ENCODE results near the gene SELENON. TPM values are rescaled to one million over a fixed set of nuclear protein-coding genes. Genes with fewer than 3 reads are reported as not detected.
A peak's percentile ranks its signal among the peaks of the same experiment; 100 is the strongest.

SELENON gene
- total and polyA plus RNA-seq, 7 experiments from 2014 or later = 2.6 to 27.7 (median 25.2) TPM

DNA sequence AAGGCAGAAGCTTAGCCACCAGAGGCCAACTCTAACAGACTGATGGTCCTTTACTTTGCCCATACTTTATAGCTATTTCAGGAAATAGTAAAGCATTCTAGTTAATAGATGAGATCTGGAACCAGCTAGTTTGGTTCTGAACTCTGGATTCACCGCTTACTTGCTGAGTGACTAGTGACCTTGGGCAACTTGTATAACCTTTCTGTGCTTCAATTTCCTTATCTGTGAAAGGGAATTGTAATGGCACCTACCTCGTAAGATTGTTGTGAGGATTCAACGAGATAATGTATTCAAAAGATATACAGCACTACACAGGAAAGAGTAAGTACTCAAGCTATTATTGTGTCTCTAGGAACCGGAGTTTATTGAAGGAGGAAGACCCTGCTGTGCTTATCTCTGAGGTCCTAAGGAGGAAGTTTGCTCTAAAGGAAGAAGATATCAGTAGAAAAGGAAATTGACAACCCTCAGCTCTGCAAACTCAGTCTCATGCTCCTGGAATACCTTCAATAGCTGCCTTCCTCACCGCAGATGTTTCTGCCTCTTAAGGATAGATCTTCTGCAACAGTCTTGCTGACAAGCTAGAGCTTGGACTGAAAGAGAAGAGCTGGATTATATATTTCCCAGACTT, 31.7 kb downstream of the SELENON start:
- Histone ChIP-seq H3K36me3 (ENCODE audit: control insufficient read depth in 2 of 3, insufficient read depth in 3 of 3, low read length in 3 of 3) (peaks cover 9 to 66% (median 12%) of the 10 kb centered on the region in 3 experiments), H3K4me3 (ENCODE audit: low read length) (no peak overlapping the region), H3K27me3 (ENCODE audit: control insufficient read depth in 2 of 2, insufficient read depth in 2 of 2, low read length in 2 of 2) (no peaks in the 10 kb centered on the region), H3K4me1 (ENCODE audit: control insufficient read depth in 2 of 2, insufficient read depth in 2 of 2, low read length in 2 of 2) (peaks cover 0 to 14% of the 10 kb centered on the region in 2 donors), H3K27ac (ENCODE audit: low read depth, low read length) (peak overlapping the region; percentile 38), H3K9me3 (ENCODE audit: control insufficient read depth in 2 of 3, low read length in 3 of 3) (no peaks in the 10 kb centered on the region)
- DNase-seq (no peak), ATAC-seq (no peak)
- intact Hi-C loops (cut with micrococcal nuclease) = loop anchor here in 1 of 2 donors (1.0 kb wide), 1 partner anchor 11 kb away; no protein-coding TSS in a partner anchor
- H3K4me3 Mint-ChIP-seq = peak overlapping the region in 4 of 10 donors; percentile 0 to 47 (median 5)
- no peaks in the 10 kb centered on the region for H3K27me3 Mint-ChIP-seq
- peak overlapping the region in 8 of 9 donors; percentile 23 to 80 (median 67) for H3K27ac Mint-ChIP-seq
- H3K4me1 Mint-ChIP-seq = peaks cover 0 to 29% (median 21%) of the 10 kb centered on the region in 7 donors
- ChIA-PET CTCF (interaction anchor here (1.0 to 1.6 kb wide), 2 partner anchors 13 to 68 kb away, joined by 3 read pairs; no protein-coding TSS in a partner anchor), POLR2A (interaction anchor here (0.7 to 5.4 kb wide), 3 partner anchors 11 to 20 kb away, joined by 3 to 32 read pairs (median 4); partner anchors contain the start of gene MTFR1L)
- peaks cover 9 to 53% (median 29%) of the 10 kb centered on the region in 5 donors for H3K36me3 Mint-ChIP-seq
- H3K9me3 Mint-ChIP-seq = no peaks in the 10 kb centered on the region

DNA sequence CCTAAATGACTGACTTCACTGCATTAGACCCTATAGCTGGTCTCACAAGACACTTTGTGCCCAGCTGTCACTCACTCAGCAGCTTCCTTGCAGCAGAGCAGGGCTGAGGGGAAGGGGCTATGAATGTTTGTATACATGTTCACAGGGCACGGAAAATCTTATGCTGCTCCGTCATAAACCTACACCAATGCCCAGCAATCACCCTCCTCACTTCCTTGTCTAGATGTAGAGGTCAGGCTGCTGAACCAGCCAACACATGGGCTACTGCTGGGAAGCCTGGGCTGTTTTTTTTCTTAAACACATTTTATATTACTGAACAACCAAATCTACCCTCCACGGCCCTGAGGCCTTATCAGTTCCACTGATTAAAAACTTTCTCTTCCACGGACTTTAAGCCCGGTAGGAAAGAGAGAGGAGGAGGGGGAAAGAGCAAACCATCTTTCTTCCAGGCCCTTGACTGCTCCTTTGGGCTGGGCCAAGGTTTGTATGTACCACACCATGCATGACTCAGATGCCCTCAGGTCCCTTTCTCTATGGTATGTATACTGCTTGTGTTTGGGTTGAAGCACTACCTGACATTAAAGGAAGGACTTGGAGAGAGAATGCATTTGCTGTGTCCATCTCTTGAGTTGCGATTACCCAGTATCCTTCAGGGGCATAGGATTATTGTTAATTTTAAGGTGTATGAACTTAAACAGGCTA, 32.5 kb downstream of the SELENON start:
- H3K27me3 Mint-ChIP-seq = no peaks in the 10 kb centered on the region
- peaks cover 9 to 53% (median 29%) of the 10 kb centered on the region in 5 donors for H3K36me3 Mint-ChIP-seq
- peak overlapping the region in 2 of 10 donors; percentile 7 to 47 for H3K4me3 Mint-ChIP-seq
- H3K27me3 ChIP-seq (ENCODE audit: control insufficient read depth in 2 of 2, insufficient read depth in 2 of 2, low read length in 2 of 2) = no peaks in the 10 kb centered on the region
- ATAC-seq (no peak), DNase-seq (no peak)
- ChIA-PET CTCF (interaction anchor here (1.6 kb wide), 1 partner anchor 13 kb away, joined by 3 read pairs; no protein-coding TSS in a partner anchor), POLR2A (interaction anchor here (1.4 to 5.4 kb wide), 2 partner anchors 12 to 14 kb away, joined by 4 to 32 read pairs; partner anchors contain the start of gene MTFR1L)
- peaks cover 8 to 58% (median 9%) of the 10 kb centered on the region in 3 experiments for H3K36me3 ChIP-seq (ENCODE audit: control insufficient read depth in 2 of 3, insufficient read depth in 3 of 3, low read length in 3 of 3)
- peaks cover 0 to 29% (median 21%) of the 10 kb centered on the region in 7 donors for H3K4me1 Mint-ChIP-seq
- intact Hi-C loops (cut with micrococcal nuclease) = loop anchor here in 1 of 2 donors (1.0 kb wide), 1 partner anchor 12 kb away; no protein-coding TSS in a partner anchor
- H3K27ac ChIP-seq (ENCODE audit: low read depth, low read length) = peak overlapping the region; percentile 38
- H3K4me3 ChIP-seq (ENCODE audit: low read length) = no peak overlapping the region
- no peaks in the 10 kb centered on the region for H3K9me3 Mint-ChIP-seq
- H3K9me3 ChIP-seq (ENCODE audit: control insufficient read depth in 2 of 3, low read length in 3 of 3) = no peaks in the 10 kb centered on the region
- peaks cover 0 to 14% of the 10 kb centered on the region in 2 donors for H3K4me1 ChIP-seq (ENCODE audit: control insufficient read depth in 2 of 2, insufficient read depth in 2 of 2, low read length in 2 of 2)
- H3K27ac Mint-ChIP-seq = peak overlapping the region in 7 of 9 donors; percentile 42 to 80 (median 74)

DNA sequence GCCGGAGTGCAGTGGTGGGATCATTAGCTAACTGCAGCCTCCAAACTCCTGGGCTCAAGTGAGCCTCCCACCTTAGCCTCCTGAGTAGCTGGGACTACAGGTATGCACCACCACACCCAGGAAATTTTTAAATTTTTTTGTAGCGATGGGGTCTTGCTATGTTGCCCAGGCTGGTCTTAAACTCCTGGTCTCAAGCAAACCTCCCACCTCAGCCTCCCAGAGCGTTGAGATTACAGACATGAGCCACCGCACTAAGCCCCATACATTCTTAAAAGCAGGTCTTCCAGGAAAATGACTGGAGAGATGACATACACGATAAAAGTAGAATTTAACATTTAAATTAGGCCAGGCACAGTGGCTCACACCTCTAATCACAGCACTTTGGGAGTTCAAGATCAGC, 33.2 kb downstream of the SELENON start:
- Mint-ChIP-seq H3K4me1 (peaks cover 0 to 29% (median 21%) of the 10 kb centered on the region in 7 donors), H3K36me3 (peaks cover 9 to 48% (median 24%) of the 10 kb centered on the region in 5 donors), H3K4me3 (no peak overlapping the region), H3K27me3 (no peaks in the 10 kb centered on the region), H3K27ac (peak overlapping the region in 3 of 9 donors; percentile 45 to 83 (median 58)), H3K9me3 (no peaks in the 10 kb centered on the region)
- no peak overlapping the region for H3K4me3 ChIP-seq (ENCODE audit: low read length)
- H3K36me3 ChIP-seq (ENCODE audit: control insufficient read depth in 2 of 3, insufficient read depth in 3 of 3, low read length in 3 of 3) = peaks cover 8 to 51% (median 9%) of the 10 kb centered on the region in 3 experiments
- no peak for ATAC-seq
- H3K27me3 ChIP-seq (ENCODE audit: control insufficient read depth in 2 of 2, insufficient read depth in 2 of 2, low read length in 2 of 2) = no peaks in the 10 kb centered on the region
- no peak for DNase-seq
- H3K4me1 ChIP-seq (ENCODE audit: control insufficient read depth in 2 of 2, insufficient read depth in 2 of 2, low read length in 2 of 2) = peaks cover 0 to 14% of the 10 kb centered on the region in 2 donors
- ChIA-PET CTCF (no interaction called here), POLR2A (interaction anchor here (1.4 to 5.4 kb wide), 2 partner anchors 13 kb away, joined by 4 to 32 read pairs; partner anchors contain the start of gene MTFR1L)
- no peak overlapping the region for H3K27ac ChIP-seq (ENCODE audit: low read depth, low read length)
- intact Hi-C loops (cut with micrococcal nuclease) = no loop called here
- no peaks in the 10 kb centered on the region for H3K9me3 ChIP-seq (ENCODE audit: control insufficient read depth in 2 of 3, low read length in 3 of 3)

DNA sequence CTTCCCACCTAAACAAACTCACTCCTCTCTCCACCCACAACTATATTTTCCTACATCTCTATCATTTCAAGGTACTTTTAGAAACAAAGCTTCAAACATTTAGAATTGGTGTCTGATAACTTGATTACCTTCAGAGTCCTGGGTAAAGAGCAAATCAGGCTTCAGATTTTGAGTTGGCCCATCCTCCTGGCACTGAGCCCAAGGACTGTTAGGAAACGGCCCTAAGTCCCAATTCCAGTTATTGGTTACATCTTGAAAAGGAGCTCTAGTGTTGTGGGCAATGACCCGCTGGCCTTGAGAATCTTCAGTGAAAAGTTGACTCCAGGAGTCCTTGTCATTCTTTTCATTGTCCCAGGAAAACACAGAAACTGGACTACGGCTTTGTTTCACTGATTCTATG, 34.9 kb downstream of the SELENON start:
- Mint-ChIP-seq H3K4me1 (peaks cover 0 to 29% (median 21%) of the 10 kb centered on the region in 7 donors), H3K9me3 (peaks cover 0 to 11% (median 1%) of the 10 kb centered on the region in 11 donors), H3K4me3 (no peak overlapping the region), H3K27me3 (no peaks in the 10 kb centered on the region), H3K27ac (peak overlapping the region in 1 of 9 donors; percentile 4), H3K36me3 (peaks cover 9 to 35% (median 11%) of the 10 kb centered on the region in 5 donors)
- H3K27me3 ChIP-seq (ENCODE audit: control insufficient read depth in 2 of 2, insufficient read depth in 2 of 2, low read length in 2 of 2) = no peaks in the 10 kb centered on the region
- POLR2A ChIA-PET = no interaction called here
- H3K9me3 ChIP-seq (ENCODE audit: control insufficient read depth in 2 of 3, low read length in 3 of 3) = no peaks in the 10 kb centered on the region
- no peak overlapping the region for H3K27ac ChIP-seq (ENCODE audit: low read depth, low read length)
- no peak for ATAC-seq
- CTCF ChIA-PET = no interaction called here
- no peak overlapping the region for H3K4me3 ChIP-seq (ENCODE audit: low read length)
- peaks cover 0 to 34% (median 8%) of the 10 kb centered on the region in 3 experiments for H3K36me3 ChIP-seq (ENCODE audit: control insufficient read depth in 2 of 3, insufficient read depth in 3 of 3, low read length in 3 of 3)
- H3K4me1 ChIP-seq (ENCODE audit: control insufficient read depth in 2 of 2, insufficient read depth in 2 of 2, low read length in 2 of 2) = peaks cover 0 to 14% of the 10 kb centered on the region in 2 donors
- intact Hi-C loops (cut with micrococcal nuclease) = loop anchor here in 1 of 2 donors (5.0 kb wide), 1 partner anchor 162 kb away; the partner anchor contains the start of gene PAFAH2
- no peak for DNase-seq

DNA sequence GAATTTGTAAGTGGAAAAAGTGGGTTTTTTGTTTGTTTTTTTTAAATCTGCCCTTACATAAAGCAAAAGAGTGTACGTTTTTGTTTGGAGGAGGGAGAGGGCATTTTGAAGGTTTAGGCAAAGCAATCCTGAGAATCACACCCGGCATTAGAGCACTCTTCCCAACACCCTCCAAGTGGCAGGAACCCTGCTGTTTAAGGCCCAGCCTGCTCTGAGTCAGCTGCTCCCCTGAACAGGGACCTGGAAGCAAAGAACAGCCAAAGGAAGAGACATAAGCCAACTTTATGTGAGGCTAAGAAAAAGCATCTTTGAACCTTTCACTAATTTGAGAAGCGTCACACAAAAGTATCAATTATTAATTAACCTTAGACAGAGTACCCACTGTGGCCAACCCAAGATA, 36.7 kb downstream of the SELENON start:
- CTCF ChIA-PET = no interaction called here
- H3K27ac Mint-ChIP-seq = no peak overlapping the region
- intact Hi-C loops (cut with micrococcal nuclease) = loop anchor here in 1 of 2 donors (2.0 to 5.0 kb wide), 2 partner anchors 58 to 161 kb away; partner anchors contain the start of gene PAFAH2

DNA sequence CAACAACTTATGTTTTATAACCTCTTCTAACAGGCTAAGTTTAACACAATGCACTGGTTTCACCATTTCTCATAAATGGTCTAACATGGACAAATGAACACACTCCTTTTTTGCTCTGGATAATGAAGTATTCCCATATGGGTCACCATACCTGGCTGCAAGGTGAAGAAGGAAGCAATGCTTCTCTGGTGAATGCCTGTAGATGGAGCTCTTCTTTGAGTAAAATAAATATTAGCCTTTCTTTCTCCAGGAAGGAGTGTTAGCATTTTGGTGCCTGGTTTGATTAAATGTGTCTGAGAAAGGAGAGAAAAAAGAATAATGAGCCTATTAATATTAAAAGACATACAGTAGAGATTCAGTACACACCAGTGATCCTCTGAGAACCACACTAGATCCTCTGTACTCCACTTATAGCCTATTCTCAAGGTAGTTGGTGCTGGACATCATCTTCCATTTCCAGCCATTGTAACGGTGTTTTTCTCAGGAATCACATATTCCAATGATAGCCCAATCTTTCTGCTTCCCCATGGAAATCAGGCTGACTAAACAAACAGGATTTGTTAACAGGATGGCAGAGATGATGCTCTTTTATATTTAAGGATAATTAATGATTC, 37.4 kb downstream of the SELENON start:
- Histone ChIP-seq H3K36me3 (ENCODE audit: control insufficient read depth in 2 of 3, insufficient read depth in 3 of 3, low read length in 3 of 3) (peaks cover 0 to 9% (median 6%) of the 10 kb centered on the region in 3 experiments), H3K27me3 (ENCODE audit: control insufficient read depth in 2 of 2, insufficient read depth in 2 of 2, low read length in 2 of 2) (no peaks in the 10 kb centered on the region), H3K4me3 (ENCODE audit: low read length) (no peak overlapping the region), H3K27ac (ENCODE audit: low read depth, low read length) (no peak overlapping the region), H3K9me3 (ENCODE audit: control insufficient read depth in 2 of 3, low read length in 3 of 3) (no peaks in the 10 kb centered on the region), H3K4me1 (ENCODE audit: control insufficient read depth in 2 of 2, insufficient read depth in 2 of 2, low read length in 2 of 2) (peaks cover 0 to 3% of the 10 kb centered on the region in 2 donors)
- Mint-ChIP-seq H3K4me3 (no peak overlapping the region), H3K4me1 (peaks cover 0 to 13% (median 4%) of the 10 kb centered on the region in 7 donors), H3K36me3 (peaks cover 4 to 19% (median 9%) of the 10 kb centered on the region in 5 donors), H3K27ac (no peak overlapping the region), H3K27me3 (no peaks in the 10 kb centered on the region), H3K9me3 (peaks cover 0 to 19% (median 4%) of the 10 kb centered on the region in 11 donors)
- intact Hi-C loops (cut with micrococcal nuclease) = loop anchor here in 1 of 2 donors (2.0 to 5.0 kb wide), 2 partner anchors 57 to 160 kb away; partner anchors contain the start of gene PAFAH2
- DNase-seq (no peak), ATAC-seq (no peak)
- POLR2A ChIA-PET = interaction anchor here (0.7 kb wide), 1 partner anchor 8 kb away, joined by 3 read pairs; no protein-coding TSS in a partner anchor
- CTCF ChIA-PET = no interaction called here

More for the DNA sequence above, 36.7 kb downstream of the SELENON start:
- no peaks in the 10 kb centered on the region for H3K9me3 ChIP-seq (ENCODE audit: control insufficient read depth in 2 of 3, low read length in 3 of 3)
- peaks cover 0 to 16% (median 8%) of the 10 kb centered on the region in 3 experiments for H3K36me3 ChIP-seq (ENCODE audit: control insufficient read depth in 2 of 3, insufficient read depth in 3 of 3, low read length in 3 of 3)
- ATAC-seq = no peak
- Mint-ChIP-seq H3K4me1 (peaks cover 0 to 20% (median 11%) of the 10 kb centered on the region in 7 donors), H3K9me3 (peaks cover 0 to 19% (median 4%) of the 10 kb centered on the region in 11 donors), H3K27me3 (no peaks in the 10 kb centered on the region), H3K36me3 (peaks cover 4 to 22% (median 9%) of the 10 kb centered on the region in 5 donors), H3K4me3 (no peak overlapping the region)
- no peaks in the 10 kb centered on the region for H3K27me3 ChIP-seq (ENCODE audit: control insufficient read depth in 2 of 2, insufficient read depth in 2 of 2, low read length in 2 of 2)
- peaks cover 0 to 10% of the 10 kb centered on the region in 2 donors for H3K4me1 ChIP-seq (ENCODE audit: control insufficient read depth in 2 of 2, insufficient read depth in 2 of 2, low read length in 2 of 2)
- no peak for DNase-seq
- no peak overlapping the region for H3K4me3 ChIP-seq (ENCODE audit: low read length)
- POLR2A ChIA-PET = interaction anchor here (0.7 kb wide), 1 partner anchor 9 kb away, joined by 3 read pairs; no protein-coding TSS in a partner anchor
- H3K27ac ChIP-seq (ENCODE audit: low read depth, low read length) = no peak overlapping the region

Measured in naive thymus-derived CD4-positive, alpha-beta T cell (primary cell).